Epithelial cell of proximal tubule (primary cell): ENCODE results near the gene CLINT1. TPM values are rescaled to one million over a fixed set of nuclear protein-coding genes. Genes with fewer than 3 reads are reported as not detected.

ENCODE experiments used
- DNase-seq: peaks from one replicate; pipeline ENCODE4 v3.0.0-alpha.2; 2011; ENCODE audit warnings: low read depth
- H3K4me3 ChIP-seq: 2 replicates; pipeline ENCODE4 v1.5.1; 2011; ENCODE audit warnings: low read depth, mild to moderate bottlenecking, low read length
- total RNA-seq: library from RNA; depleted of rRNA; stranded (reverse); fragments of >200 nt; gene quantifications from 2 replicates; pipeline ENCODE4 v1.2.3, GENCODE V29; 2015
- TF ChIP-seq, protein P1 (sequence below): conservative IDR thresholded peaks from 2 replicates; pipeline ENCODE4 v1.5.1; 2012; ENCODE audit warnings: low read depth, mild to moderate bottlenecking, low read length

The CLINT1 gene
- total RNA-seq, 1 donor from 2014 or later, result 39.2 TPM

DNA sequence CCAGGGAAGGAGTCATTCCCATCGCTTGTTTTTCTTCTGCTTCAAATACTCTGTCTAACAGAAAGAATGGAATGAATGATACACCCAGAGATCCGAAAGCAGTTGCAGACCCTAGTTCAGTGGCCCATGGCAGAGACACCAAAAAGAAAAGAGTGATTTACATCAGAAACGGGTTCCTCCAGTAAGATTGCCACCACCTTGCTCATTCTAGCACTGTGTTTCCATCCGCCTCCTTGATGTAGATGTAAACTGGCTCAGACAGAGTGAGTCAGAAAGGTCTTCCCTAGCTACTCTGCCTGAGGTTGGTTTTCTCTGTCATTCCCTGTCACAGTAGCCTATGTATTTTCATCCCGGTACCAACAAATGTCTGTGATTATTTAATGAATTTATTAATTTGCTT is 15.9 kb upstream of the CLINT1 start:
- TF ChIP-seq, protein P1, sequence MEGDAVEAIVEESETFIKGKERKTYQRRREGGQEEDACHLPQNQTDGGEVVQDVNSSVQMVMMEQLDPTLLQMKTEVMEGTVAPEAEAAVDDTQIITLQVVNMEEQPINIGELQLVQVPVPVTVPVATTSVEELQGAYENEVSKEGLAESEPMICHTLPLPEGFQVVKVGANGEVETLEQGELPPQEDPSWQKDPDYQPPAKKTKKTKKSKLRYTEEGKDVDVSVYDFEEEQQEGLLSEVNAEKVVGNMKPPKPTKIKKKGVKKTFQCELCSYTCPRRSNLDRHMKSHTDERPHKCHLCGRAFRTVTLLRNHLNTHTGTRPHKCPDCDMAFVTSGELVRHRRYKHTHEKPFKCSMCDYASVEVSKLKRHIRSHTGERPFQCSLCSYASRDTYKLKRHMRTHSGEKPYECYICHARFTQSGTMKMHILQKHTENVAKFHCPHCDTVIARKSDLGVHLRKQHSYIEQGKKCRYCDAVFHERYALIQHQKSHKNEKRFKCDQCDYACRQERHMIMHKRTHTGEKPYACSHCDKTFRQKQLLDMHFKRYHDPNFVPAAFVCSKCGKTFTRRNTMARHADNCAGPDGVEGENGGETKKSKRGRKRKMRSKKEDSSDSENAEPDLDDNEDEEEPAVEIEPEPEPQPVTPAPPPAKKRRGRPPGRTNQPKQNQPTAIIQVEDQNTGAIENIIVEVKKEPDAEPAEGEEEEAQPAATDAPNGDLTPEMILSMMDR, result no peak
- DNase-seq, result no peak
- H3K4me3 ChIP-seq, result no peak overlapping the region

DNA sequence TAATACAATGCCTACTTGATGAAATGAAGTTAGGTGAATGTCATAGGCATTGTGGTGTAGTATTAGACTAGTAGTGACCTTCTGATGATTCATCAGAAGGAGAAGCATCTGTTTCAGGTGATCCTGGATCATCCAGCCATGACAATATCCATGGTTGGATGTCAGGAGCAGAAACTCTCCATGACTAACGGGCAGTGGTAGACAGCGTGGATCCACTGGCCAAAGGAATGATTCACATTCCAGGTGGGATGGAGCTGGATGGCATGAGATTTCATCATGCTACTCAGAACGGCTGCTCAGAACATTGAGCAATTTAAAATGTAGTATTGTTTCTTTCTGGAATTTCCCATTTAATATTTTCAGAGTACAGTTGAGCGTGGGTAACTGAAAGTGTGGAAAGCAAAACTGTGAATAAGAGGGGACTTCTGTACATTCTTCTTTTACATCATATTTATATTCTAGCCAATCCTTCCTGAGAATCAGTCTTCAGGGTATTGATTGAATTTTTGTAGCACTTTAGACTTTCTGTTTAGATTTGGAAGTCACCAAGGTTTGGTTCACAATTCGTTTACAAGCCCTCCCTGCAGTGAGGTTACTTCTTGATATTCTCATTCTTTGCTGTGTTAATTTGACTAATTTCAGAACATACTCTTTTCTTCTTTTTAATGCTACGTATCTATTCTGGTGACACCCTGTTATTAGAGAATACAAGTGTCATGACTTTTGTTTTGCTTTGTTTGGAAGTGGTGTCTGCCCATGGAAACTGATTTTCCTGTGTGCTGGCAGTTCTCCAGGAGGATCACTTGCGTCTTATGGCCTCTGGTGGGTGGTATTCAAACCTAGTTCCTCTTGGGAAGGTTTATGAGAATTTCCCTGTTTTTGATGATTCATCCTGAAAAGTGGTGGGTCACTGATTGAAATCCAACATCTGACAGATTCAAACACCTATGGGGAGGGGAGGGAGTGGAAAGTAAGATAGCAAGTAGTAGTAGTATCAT is 12.2 kb upstream of the CLINT1 start:
- TF ChIP-seq, protein P1, result peak; percentile 40
- H3K4me3 ChIP-seq, result no peak overlapping the region
- peak; percentile 96 for DNase-seq

DNA sequence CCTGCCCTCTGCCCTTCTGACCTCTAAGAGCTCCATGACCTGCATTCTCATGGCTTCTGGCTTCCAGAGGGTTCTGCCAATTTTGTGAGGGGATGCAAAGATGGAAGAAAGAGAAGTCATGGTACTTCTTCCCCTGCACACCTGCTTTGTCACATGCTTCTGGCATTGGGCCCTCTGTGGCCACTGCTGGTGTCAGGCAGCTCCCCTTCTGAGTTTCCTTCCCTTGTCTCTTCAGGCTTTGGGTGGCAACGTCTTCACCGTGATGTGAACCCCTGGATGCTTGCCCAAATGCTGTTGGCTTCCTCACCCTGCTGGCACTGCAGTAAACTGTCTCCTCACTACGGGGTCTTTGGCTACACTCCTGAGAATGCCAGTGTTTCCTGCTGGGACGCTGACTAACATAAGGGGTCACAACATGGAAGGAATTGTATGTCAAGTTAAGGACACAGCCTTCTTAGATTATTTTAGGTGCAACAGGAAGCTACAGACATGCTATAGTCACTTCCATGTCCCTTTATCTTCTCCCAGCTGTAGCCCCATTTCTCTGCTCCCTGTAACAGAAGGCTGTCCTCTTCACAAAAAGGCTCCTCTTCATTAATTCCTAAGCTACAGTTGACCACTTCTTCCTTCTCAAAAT is 8.9 kb upstream of the CLINT1 start:
- no peak for DNase-seq
- TF ChIP-seq, protein P1, result no peak
- H3K4me3 ChIP-seq, result no peak overlapping the region

DNA sequence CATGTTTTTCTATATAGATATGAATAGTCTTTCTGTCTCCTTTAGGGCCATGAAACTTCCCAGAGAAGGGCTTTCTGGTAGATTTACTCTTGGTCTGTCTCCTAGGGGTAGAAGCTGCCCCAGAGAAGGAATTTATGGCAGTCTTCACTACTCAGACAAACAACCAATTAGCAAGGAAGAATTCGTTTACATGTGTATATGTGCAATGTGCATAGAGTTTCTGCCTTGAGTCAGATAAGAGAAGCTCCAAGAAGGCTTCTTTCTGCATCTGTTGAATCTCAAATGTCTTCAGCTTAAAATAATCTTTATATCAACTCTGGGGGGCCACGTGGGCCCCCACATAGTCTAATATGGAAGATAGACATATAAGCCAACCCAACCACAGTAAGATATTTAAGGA is 7.6 kb upstream of the CLINT1 start:
- DNase-seq, result no peak
- TF ChIP-seq, protein P1, result no peak
- H3K4me3 ChIP-seq, result no peak overlapping the region

DNA sequence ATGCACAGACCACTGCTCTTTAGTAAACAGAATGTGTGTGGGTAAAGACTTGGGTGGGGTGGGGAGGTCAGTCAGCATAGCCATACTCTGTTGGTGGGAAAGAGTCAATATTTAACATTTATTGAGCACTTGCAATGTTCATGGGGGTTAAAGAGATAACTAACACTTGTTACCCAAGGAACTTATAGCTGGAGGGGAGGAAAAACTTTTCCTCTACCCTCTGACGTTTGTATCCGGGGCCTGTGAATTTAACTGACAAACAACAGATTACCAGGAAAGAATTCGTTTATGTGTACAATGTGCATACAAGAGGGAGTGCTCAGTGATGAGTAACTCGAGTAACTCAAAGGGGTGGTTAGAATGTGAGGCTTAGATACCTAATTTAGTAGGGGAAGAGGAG is 6.8 kb upstream of the CLINT1 start:
- TF ChIP-seq, protein P1, result no peak
- no peak for DNase-seq
- no peak overlapping the region for H3K4me3 ChIP-seq

DNA sequence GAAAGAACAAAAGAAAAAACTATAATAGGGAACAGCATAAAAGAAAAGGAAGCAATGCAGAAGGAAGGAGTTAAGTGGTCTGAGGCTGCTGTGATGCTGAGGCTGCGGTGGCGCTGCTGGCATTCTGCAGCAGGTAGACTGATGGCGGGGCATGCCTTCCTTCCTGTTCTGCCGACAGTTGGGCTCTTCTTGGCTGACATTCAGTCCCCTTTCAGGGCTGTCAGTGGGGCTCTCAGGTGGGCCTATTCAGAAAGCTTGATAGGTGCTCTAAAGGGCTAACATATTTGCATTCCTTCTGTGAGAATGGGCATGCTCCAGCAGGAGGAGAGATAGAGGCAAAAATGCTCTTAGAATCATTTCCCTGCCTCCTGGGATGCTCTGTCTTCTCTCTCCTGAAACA is 5.1 kb upstream of the CLINT1 start:
- TF ChIP-seq, protein P1, result no peak
- H3K4me3 ChIP-seq, result no peak overlapping the region
- DNase-seq, result no peak
